Adrenal gland (tissue), 12 donors: ENCODE measurements around the gene BDH2. TPM values are rescaled to one million over a fixed set of nuclear protein-coding genes. Genes with fewer than 3 reads are reported as not detected.

Experiments
- DNase-seq, 7 donors: peaks; one replicate each; pipeline ENCODE4 v3.0.0-alpha.2; 2019 to 2020
- H3K27ac ChIP-seq, 5 donors: fragments of 200-600 bp; sonication (generic) in 4 of 5; 1 replicate in 3 of 5; 2 replicates in 2 of 5; pipeline versions ENCODE4 v1.5.1 to v1.8.0; 2016 to 2020; ENCODE audit warnings: mild to moderate bottlenecking in 1 of 5
- H3K27me3 ChIP-seq: fragments of 200-600 bp; 2 replicates; pipeline ENCODE4 v1.8.0; 2021
- H3K36me3 ChIP-seq, 2 donors: fragments of 200-600 bp; replicated peaks in 1 of 2; 1 replicate in 1 of 2; 2 replicates in 1 of 2; pipeline versions ENCODE4 v1.5.1 to v1.8.0; 2018 to 2022
- H3K4me1 ChIP-seq, 2 donors: fragments of 200-600 bp; replicated peaks in 1 of 2; 1 replicate in 1 of 2; 2 replicates in 1 of 2; pipeline versions ENCODE4 v1.5.1 to v1.8.0; 2018 to 2021
- H3K4me3 ChIP-seq, 4 donors: fragments of 200-600 bp; sonication (generic) in 3 of 4; one replicate each; pipeline ENCODE4 v1.5.1; 2016 to 2018
- H3K9me3 ChIP-seq, 3 donors: fragments of 200-600 bp; sonication (generic) in 1 of 3; replicated peaks in 1 of 3; 1 replicate in 2 of 3; 2 replicates in 1 of 3; pipeline versions ENCODE4 v1.5.1 to v1.8.0; 2016 to 2021
- POLR2A ChIP-seq, 2 donors: fragments of 450-650 bp; IDR thresholded peaks; one replicate each; pipeline ENCODE4 v1.6.1; 2017; ENCODE audit warnings: antibody characterized with exemption in 2 of 2, mild to moderate bottlenecking in 2 of 2, moderate library complexity in 1 of 2
- WGBS, 4 donors: extraction: QIAGEN DNeasy Blood & Tissue Kit in 2 of 4; methylation state at CpG; one replicate each; pipeline versions ENCODE4 v1.1.5 to v1.1.7; 2013 to 2017; 5-methylcytosine and 5-hydroxymethylcytosine counted together
- intact Hi-C, 2 donors: fragments of 100-400 bp; cut with DNase I; formaldehyde crosslinking; loops; one replicate each; pipeline versions ENCODE4 v1.14.1 to v1.15.0; 2022 to 2023
- polyA plus RNA-seq, 3 donors: library from polyadenylated mRNA; stranded (reverse); fragments of 200-250 nt in 2 of 3; fragments of 350-450 nt in 1 of 3; fragmentation: Illumina TruSeq in 1 of 3; extraction: RNeasy Lipid Tissue Mini Kit (QIAGEN cat#74804) in 1 of 3; gene quantifications; one replicate each; pipeline ENCODE4 v1.2.3, GENCODE V29; 2013 to 2014
- total RNA-seq, 9 donors: library from RNA; depleted of rRNA in 4 of 9; stranded (reverse); fragments of >200 nt in 4 of 9; fragments of 120-200 nt in 1 of 9; fragmentation: NEBNext Ultra II Directional in 1 of 9; extraction: Animal tissue kit (Norgen Biotek cat#: 25700) in 1 of 9; gene quantifications; one replicate each; pipeline versions ENCODE4 v1.1.0 to v1.2.4, GENCODE V29; 2013 to 2023
- TF ChIP-seq, protein P1 (sequence below), 6 experiments: fragments of 450-650 bp in 4 of 6; fragments of 200-600 bp in 2 of 6; sonication (generic) in 1 of 6; IDR thresholded peaks; 1 replicate in 5 of 6; 2 replicates in 1 of 6; pipeline versions ENCODE4 v1.5.1 to v1.8.0; 2016 to 2021; ENCODE audit warnings: antibody characterized with exemption in 6 of 6, mild to moderate bottlenecking in 2 of 6, moderate library complexity in 1 of 6
- donor health status: healthy with polysubstance abuse.
- donor health status: Bipolar disorder and iron deficiency.
- donor health status: DM: yes; HTN: yes; CAD: no.
- donor health status: DM: no; HTN: no; CAD: no.
- donor health status: DM: no; HTN: no; CAD: no.
- donor health status: DM: yes; HTN: yes; CAD: no.

The BDH2 gene
- total and polyA plus RNA-seq, 12 donors = 84.6 to 209 (median 113) TPM

DNA sequence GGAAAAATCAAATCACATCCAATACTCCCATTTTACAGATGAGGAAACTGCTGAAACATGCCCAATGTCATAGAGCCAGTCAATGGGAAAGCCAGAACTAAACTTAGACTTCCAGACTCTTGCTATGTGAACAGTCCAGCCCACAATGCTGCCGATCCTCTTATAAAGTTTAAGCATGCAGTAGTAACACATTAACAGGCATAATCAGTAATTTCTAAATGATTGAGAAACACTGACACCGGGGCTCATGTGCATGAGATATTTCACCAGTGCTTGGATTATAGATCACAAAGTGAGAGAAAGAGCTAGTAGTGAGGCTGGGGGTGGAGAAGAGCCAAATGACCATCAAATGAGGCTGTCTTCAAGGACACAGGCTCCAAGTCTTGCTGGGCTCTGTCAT is 2.5 kb downstream of the BDH2 start:
- no peaks in the 10 kb centered on the region for H3K27me3 ChIP-seq
- no peaks in the 10 kb centered on the region for H3K36me3 ChIP-seq
- H3K9me3 ChIP-seq = no peaks in the 10 kb centered on the region
- no peak overlapping the region for H3K27ac ChIP-seq
- H3K4me3 ChIP-seq = no peak overlapping the region
- H3K4me1 ChIP-seq = peaks cover 18 to 42% of the 10 kb centered on the region in 2 donors
- 59 to 77% (median 70%) methylated on average over 2 of the region's 2 CpGs for WGBS, 4 donors
- peak in 3 of 7 donors; percentile 30 to 60 (median 49) for DNase-seq
- no peak for TF ChIP-seq POLR2A (IDR thresholded peaks at IDR 0.05)
- TF ChIP-seq, protein P1, sequence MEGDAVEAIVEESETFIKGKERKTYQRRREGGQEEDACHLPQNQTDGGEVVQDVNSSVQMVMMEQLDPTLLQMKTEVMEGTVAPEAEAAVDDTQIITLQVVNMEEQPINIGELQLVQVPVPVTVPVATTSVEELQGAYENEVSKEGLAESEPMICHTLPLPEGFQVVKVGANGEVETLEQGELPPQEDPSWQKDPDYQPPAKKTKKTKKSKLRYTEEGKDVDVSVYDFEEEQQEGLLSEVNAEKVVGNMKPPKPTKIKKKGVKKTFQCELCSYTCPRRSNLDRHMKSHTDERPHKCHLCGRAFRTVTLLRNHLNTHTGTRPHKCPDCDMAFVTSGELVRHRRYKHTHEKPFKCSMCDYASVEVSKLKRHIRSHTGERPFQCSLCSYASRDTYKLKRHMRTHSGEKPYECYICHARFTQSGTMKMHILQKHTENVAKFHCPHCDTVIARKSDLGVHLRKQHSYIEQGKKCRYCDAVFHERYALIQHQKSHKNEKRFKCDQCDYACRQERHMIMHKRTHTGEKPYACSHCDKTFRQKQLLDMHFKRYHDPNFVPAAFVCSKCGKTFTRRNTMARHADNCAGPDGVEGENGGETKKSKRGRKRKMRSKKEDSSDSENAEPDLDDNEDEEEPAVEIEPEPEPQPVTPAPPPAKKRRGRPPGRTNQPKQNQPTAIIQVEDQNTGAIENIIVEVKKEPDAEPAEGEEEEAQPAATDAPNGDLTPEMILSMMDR (IDR thresholded peaks at IDR 0.05) = no peak
- intact Hi-C loops = loop anchor here in 1 of 2 donors (10.0 kb wide), 1 partner anchor 472 kb away; no protein-coding TSS in a partner anchor

DNA sequence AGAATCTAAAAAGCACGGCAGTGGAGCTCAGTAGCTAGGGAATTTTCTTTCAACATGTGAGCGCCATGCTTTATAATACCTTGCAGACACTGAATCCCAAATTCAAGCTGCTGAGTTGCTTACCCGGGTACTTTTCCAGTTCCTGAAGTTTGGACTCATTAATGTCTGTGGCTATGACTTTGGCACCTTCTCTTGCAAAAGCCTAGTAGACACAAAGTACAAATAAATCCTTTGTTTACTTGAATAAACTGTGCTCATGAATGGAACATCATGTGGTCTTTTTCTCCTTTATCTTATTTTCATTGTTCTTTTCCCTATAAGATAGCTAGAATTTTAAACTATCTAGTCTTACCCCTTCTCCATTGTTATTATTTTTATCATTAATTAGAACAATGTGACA is 4.6 kb downstream of the BDH2 start:
- 88 to 94% (median 92%) methylated on average over 3 of the region's 3 CpGs for WGBS, 4 donors
- Histone ChIP-seq H3K36me3 (peaks cover 0 to 11% of the 10 kb centered on the region in 2 donors), H3K27me3 (no peaks in the 10 kb centered on the region), H3K27ac (no peak overlapping the region), H3K4me1 (peaks cover 18 to 48% of the 10 kb centered on the region in 2 donors), H3K4me3 (no peak overlapping the region), H3K9me3 (no peaks in the 10 kb centered on the region)
- intact Hi-C loops = loop anchor here in 1 of 2 donors (10.0 kb wide), 1 partner anchor 470 kb away; no protein-coding TSS in a partner anchor
- no peak for DNase-seq
- no peak for TF ChIP-seq POLR2A (IDR thresholded peaks at IDR 0.05)
- TF ChIP-seq, protein P1 (IDR thresholded peaks at IDR 0.05) = no peak

DNA sequence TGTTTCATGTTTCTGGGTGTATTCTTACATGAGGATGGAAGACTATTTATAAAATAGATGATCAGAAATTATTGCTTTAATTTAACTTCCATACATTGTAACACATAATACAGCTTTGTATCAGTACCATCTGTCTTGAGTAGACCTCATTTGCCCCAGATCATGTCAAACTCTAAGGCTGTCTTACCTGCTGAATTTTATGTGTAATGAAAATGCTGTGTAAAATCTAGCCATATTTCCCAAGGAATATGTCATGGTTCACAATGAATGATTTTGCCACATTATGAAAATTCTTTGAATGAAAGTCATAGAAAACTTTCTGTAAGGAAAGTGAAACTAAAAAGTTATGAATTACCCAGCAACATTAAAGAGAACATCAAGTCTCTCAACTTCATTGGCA is 7.4 kb downstream of the BDH2 start:
- H3K36me3 ChIP-seq = peaks cover 0 to 35% of the 10 kb centered on the region in 2 donors
- no peaks in the 10 kb centered on the region for H3K9me3 ChIP-seq
- H3K27ac ChIP-seq = no peak overlapping the region
- intact Hi-C loops = loop anchor here in 1 of 2 donors (10.0 kb wide), 1 partner anchor 467 kb away; no protein-coding TSS in a partner anchor
- TF ChIP-seq, protein P1 (IDR thresholded peaks at IDR 0.05) = no peak
- no peak for TF ChIP-seq POLR2A (IDR thresholded peaks at IDR 0.05)
- no peak overlapping the region for H3K4me3 ChIP-seq
- peaks cover 2 to 28% of the 10 kb centered on the region in 2 donors for H3K4me1 ChIP-seq
- DNase-seq = no peak
- H3K27me3 ChIP-seq = no peaks in the 10 kb centered on the region

DNA sequence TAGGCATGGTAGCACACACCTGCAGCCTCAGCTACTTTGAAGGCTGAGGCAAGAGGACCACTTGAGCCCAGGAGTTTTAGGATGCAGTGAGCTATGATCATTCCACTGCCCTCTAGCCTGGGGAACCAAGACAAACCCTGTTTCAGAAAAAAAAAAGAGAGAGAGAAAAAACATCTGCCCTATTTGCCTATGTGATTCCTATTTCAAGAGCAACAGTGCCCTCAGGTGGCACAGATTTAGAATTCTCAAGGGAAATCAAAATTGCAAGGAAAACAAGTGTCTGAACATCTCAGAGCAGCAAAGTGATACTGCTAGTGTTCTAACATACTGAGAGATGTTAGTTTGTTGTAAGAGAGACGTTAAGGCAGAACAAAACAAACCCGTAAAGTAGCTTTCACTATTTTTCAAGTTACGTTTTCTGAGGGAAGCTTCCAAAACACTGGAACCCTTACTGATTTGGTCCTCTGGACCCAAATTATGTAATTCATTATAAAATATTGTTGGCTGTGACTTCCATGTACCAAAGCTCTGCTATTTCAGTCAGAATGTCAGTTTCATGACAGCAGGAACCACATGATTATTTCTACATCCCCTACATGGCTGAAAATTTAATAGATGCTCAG is 7.9 kb downstream of the BDH2 start:
- DNase-seq = peak in 6 of 7 donors; percentile 33 to 60 (median 46)
- Histone ChIP-seq H3K4me1 (peaks cover 0 to 23% of the 10 kb centered on the region in 2 donors), H3K4me3 (no peak overlapping the region), H3K36me3 (peaks cover 0 to 37% of the 10 kb centered on the region in 2 donors), H3K27me3 (no peaks in the 10 kb centered on the region), H3K9me3 (no peaks in the 10 kb centered on the region), H3K27ac (no peak overlapping the region)
- no peak for TF ChIP-seq POLR2A (IDR thresholded peaks at IDR 0.05)
- TF ChIP-seq, protein P1 (IDR thresholded peaks at IDR 0.05) = peak; percentile 42 to 71 (median 60)
- intact Hi-C loops = loop anchor here in 1 of 2 donors (10.0 kb wide), 1 partner anchor 467 kb away; no protein-coding TSS in a partner anchor
- WGBS, 4 donors = 33 to 50% (median 41%) methylated on average over 3 of the region's 3 CpGs
